ENCODE data around the gene TMEM266.
"Not testable (repeated sequence)": the region's sequence is repeated elsewhere in the genome, so short reads cannot be mapped to it uniquely, and the experiment has no call there.

TMEM266 gene

GRCh38 chr15:76059320-76060117 lies at the start of gene TMEM266:
Gene TMEM266, plus strand, starts transcription at chr15:76059985. Its CDS starts 74,279 bp downstream, at chr15:76134264.
- Histone ChIP-seq H3K27me3 (ENCODE audit: insufficient read depth, low read length) (peaks cover 76% of the 10 kb centered on the region), H3K4me3 (ENCODE audit: low read depth, low read length) (peak within 1 kb of the TSS; percentile 78), H3K36me3 (ENCODE audit: insufficient read depth, low read length) (no peaks in the 10 kb centered on the region), H3K79me2 (ENCODE audit: control insufficient read depth, insufficient read depth, low read length, unreplicated experiment) (no peaks in the 10 kb centered on the region), H3K4me1 (ENCODE audit: control insufficient read depth, insufficient read depth, low read length, unreplicated experiment) (peaks cover 12% of the 10 kb centered on the region), H3K27ac (ENCODE audit: low read depth, low read length) (no peak within 1 kb of the TSS), H2AFZ (ENCODE audit: low read length, unreplicated experiment) (peak within 1 kb of the TSS; percentile 89)

DNA sequence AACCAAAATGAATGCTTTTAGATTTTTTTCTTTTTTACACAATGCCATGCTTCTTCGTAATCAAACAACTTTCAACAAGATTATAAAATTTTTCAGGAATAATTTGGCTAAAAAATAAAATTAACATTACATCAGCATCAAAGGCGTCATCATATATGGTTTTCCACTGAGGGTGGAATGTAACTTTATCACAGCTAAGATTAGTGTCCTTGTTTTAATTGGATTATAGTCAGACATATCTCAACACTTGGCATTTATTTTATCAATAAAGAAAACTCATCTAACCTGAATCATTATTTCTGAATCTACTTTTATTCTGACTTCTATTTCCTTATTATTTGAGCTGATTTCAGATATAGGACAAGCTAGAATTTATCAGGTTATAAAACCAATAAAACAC lies 49.2 kb upstream of the TMEM266 start:
- no peak overlapping the region for H3K4me3 ChIP-seq (ENCODE audit: low read depth, low read length)
- H3K4me1 ChIP-seq (ENCODE audit: control insufficient read depth, insufficient read depth, low read length, unreplicated experiment), result peaks cover 3% of the 10 kb centered on the region
- no peak overlapping the region for H3K27ac ChIP-seq (ENCODE audit: low read depth, low read length)
- no peaks in the 10 kb centered on the region for H3K79me2 ChIP-seq (ENCODE audit: control insufficient read depth, insufficient read depth, low read length, unreplicated experiment)
- H2AFZ ChIP-seq (ENCODE audit: low read length, unreplicated experiment), result peak overlapping the region; percentile 5
- no peaks in the 10 kb centered on the region for H3K36me3 ChIP-seq (ENCODE audit: insufficient read depth, low read length)
- peaks cover 12% of the 10 kb centered on the region for H3K27me3 ChIP-seq (ENCODE audit: insufficient read depth, low read length)

DNA sequence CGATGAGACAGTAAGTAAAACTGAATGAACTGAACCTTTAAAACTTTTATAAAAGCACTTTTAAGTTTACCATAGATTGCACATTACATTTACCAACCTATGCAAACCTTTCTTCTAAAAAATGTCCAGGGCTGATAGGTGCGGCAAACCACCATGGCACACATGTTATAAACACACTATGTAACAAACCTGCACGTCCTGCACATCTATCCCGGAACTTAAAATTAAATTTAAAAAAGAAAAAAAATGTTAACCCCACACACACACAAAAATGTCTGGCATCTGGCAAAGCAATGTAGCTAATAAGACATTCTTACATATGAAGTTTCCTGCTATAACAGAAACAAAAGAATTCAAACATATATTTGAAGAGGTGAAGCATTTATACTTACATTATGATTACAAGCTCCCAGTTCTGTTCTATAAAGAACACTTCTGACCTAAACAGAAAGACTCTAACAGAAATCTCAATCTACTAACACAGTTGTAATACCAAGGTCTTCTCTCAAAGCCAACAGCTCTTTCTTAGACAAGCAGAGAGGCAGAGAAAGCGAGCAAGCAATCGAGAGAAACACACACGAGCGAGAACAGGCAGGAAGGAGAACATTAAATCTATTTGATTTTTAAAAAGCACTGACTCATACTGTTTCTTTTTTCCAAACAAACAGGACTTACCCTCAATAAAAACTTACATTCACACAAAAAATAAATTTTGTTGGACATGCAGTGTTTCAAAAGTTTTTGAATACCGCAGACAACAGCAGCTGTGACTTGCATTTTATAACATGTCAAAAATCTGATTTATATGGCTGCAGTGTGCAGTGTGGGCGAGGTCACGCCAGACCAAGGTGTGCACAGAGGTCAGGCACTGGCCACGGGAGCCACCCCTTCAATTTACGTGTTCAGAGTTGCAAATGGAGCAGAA lies 47.9 kb upstream of the TMEM266 start, which contains the start of gene NRG4:
Gene NRG4 (minus strand): TSS at position 798 of the 925 bp plus-strand sequence. CDS start 1,194 bp downstream, outside the sequence.
- no peak within 1 kb of the TSS for H3K27ac ChIP-seq (ENCODE audit: low read depth, low read length)
- no peak within 1 kb of the TSS for H2AFZ ChIP-seq (ENCODE audit: low read length, unreplicated experiment)
- H3K4me3 ChIP-seq (ENCODE audit: low read depth, low read length), result peak within 1 kb of the TSS; percentile 44

GRCh38 chr15:76013470-76013869 lies 46.3 kb upstream of the TMEM266 start:
- H3K79me2 ChIP-seq (ENCODE audit: control insufficient read depth, insufficient read depth, low read length, unreplicated experiment); H3K4me3 ChIP-seq (ENCODE audit: low read depth, low read length); H2AFZ ChIP-seq (ENCODE audit: low read length, unreplicated experiment); H3K27ac ChIP-seq (ENCODE audit: low read depth, low read length); H3K4me1 ChIP-seq (ENCODE audit: control insufficient read depth, insufficient read depth, low read length, unreplicated experiment); H3K27me3 ChIP-seq (ENCODE audit: insufficient read depth, low read length); H3K36me3 ChIP-seq (ENCODE audit: insufficient read depth, low read length): not testable (repeated sequence)

More for the DNA sequence above, 47.9 kb upstream of the TMEM266 start, which contains the start of gene NRG4:
- H3K27me3 ChIP-seq (ENCODE audit: insufficient read depth, low read length), result peaks cover 12% of the 10 kb centered on the region
- H3K36me3 ChIP-seq (ENCODE audit: insufficient read depth, low read length), result no peaks in the 10 kb centered on the region
- H3K4me1 ChIP-seq (ENCODE audit: control insufficient read depth, insufficient read depth, low read length, unreplicated experiment), result no peaks in the 10 kb centered on the region
- no peaks in the 10 kb centered on the region for H3K79me2 ChIP-seq (ENCODE audit: control insufficient read depth, insufficient read depth, low read length, unreplicated experiment)

- H3K36me3 ChIP-seq (ENCODE audit: insufficient read depth, low read length), result no peaks in the 10 kb centered on the region
- H3K27ac ChIP-seq (ENCODE audit: low read depth, low read length), result no peak overlapping the region
- peaks cover 20% of the 10 kb centered on the region; the same call in 1 of the 2 replicates for H3K27me3 ChIP-seq (ENCODE audit: insufficient read depth, low read length)
- H3K4me3 ChIP-seq (ENCODE audit: low read depth, low read length), result no peak overlapping the region
- H3K4me1 ChIP-seq (ENCODE audit: control insufficient read depth, insufficient read depth, low read length, unreplicated experiment), result no peaks in the 10 kb centered on the region
- no peaks in the 10 kb centered on the region for H3K79me2 ChIP-seq (ENCODE audit: control insufficient read depth, insufficient read depth, low read length, unreplicated experiment)
- no peak overlapping the region for H2AFZ ChIP-seq (ENCODE audit: low read length, unreplicated experiment)
These were observed 35.6 kb upstream of the TMEM266 start for GRCh38 chr15:76024021-76024768.

GRCh38 chr15:76032046-76032445 lies 27.7 kb upstream of the TMEM266 start:
- no peak overlapping the region for H3K27ac ChIP-seq (ENCODE audit: low read depth, low read length)
- no peaks in the 10 kb centered on the region for H3K36me3 ChIP-seq (ENCODE audit: insufficient read depth, low read length)
- H3K27me3 ChIP-seq (ENCODE audit: insufficient read depth, low read length), result peaks cover 53% of the 10 kb centered on the region
- no peaks in the 10 kb centered on the region for H3K4me1 ChIP-seq (ENCODE audit: control insufficient read depth, insufficient read depth, low read length, unreplicated experiment)
- H3K79me2 ChIP-seq (ENCODE audit: control insufficient read depth, insufficient read depth, low read length, unreplicated experiment), result no peaks in the 10 kb centered on the region
- no peak overlapping the region for H2AFZ ChIP-seq (ENCODE audit: low read length, unreplicated experiment)
- H3K4me3 ChIP-seq (ENCODE audit: low read depth, low read length), result no peak overlapping the region

DNA sequence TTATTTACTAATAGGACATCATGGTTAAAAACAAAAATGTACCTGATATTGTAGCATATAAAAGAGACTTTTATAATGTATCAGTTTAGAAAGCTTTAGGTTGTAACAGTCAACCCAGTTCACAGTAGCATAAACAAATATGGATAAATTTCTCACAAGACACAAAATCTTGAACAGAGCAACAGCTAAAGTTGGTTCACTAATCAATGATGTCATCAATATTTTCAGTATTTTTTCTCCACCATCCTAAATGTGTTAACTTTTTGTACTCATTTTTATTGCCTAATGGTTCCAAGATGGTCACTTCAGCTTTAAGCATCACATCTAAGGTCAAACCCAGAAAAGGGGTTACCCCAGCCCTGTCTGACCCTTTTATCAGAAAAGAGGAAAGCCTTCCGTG lies 26.3 kb upstream of the TMEM266 start:
- no peaks in the 10 kb centered on the region for H3K79me2 ChIP-seq (ENCODE audit: control insufficient read depth, insufficient read depth, low read length, unreplicated experiment)
- no peak overlapping the region for H3K27ac ChIP-seq (ENCODE audit: low read depth, low read length)
- H3K4me1 ChIP-seq (ENCODE audit: control insufficient read depth, insufficient read depth, low read length, unreplicated experiment), result no peaks in the 10 kb centered on the region
- no peaks in the 10 kb centered on the region for H3K36me3 ChIP-seq (ENCODE audit: insufficient read depth, low read length)
- no peak overlapping the region for H2AFZ ChIP-seq (ENCODE audit: low read length, unreplicated experiment)
- H3K4me3 ChIP-seq (ENCODE audit: low read depth, low read length), result no peak overlapping the region
- peaks cover 66% of the 10 kb centered on the region for H3K27me3 ChIP-seq (ENCODE audit: insufficient read depth, low read length)

DNA sequence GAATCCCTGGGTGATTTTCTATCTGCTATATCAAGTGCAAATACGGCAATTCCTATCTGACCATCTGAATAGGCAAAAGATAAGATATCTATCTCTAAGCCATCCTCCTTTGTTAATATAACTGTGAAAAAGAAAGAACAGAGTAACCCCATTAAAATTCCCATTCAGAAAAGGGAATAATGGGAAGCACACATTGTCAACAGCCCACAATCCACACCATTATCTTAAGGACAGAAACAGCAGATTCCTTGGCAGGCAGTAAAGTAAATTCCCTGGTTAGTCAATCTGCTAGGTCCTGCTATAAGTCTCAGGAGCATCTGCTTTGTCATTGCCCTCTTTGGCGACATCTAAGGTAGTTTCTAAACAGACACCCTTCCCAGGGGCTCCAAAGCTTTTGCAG lies 25.7 kb upstream of the TMEM266 start:
- H3K79me2 ChIP-seq (ENCODE audit: control insufficient read depth, insufficient read depth, low read length, unreplicated experiment), result no peaks in the 10 kb centered on the region
- H3K4me3 ChIP-seq (ENCODE audit: low read depth, low read length), result no peak overlapping the region
- H2AFZ ChIP-seq (ENCODE audit: low read length, unreplicated experiment), result no peak overlapping the region
- H3K36me3 ChIP-seq (ENCODE audit: insufficient read depth, low read length), result no peaks in the 10 kb centered on the region
- no peak overlapping the region for H3K27ac ChIP-seq (ENCODE audit: low read depth, low read length)
- no peaks in the 10 kb centered on the region for H3K4me1 ChIP-seq (ENCODE audit: control insufficient read depth, insufficient read depth, low read length, unreplicated experiment)
- peaks cover 72% of the 10 kb centered on the region for H3K27me3 ChIP-seq (ENCODE audit: insufficient read depth, low read length)

GRCh38 chr15:76035593-76035992 lies 24.2 kb upstream of the TMEM266 start:
- no peaks in the 10 kb centered on the region for H3K36me3 ChIP-seq (ENCODE audit: insufficient read depth, low read length)
- no peak overlapping the region for H2AFZ ChIP-seq (ENCODE audit: low read length, unreplicated experiment)
- no peak overlapping the region for H3K27ac ChIP-seq (ENCODE audit: low read depth, low read length)
- no peak overlapping the region for H3K4me3 ChIP-seq (ENCODE audit: low read depth, low read length)
- H3K79me2 ChIP-seq (ENCODE audit: control insufficient read depth, insufficient read depth, low read length, unreplicated experiment), result no peaks in the 10 kb centered on the region
- peaks cover 83% of the 10 kb centered on the region for H3K27me3 ChIP-seq (ENCODE audit: insufficient read depth, low read length)
- H3K4me1 ChIP-seq (ENCODE audit: control insufficient read depth, insufficient read depth, low read length, unreplicated experiment), result no peaks in the 10 kb centered on the region

DNA sequence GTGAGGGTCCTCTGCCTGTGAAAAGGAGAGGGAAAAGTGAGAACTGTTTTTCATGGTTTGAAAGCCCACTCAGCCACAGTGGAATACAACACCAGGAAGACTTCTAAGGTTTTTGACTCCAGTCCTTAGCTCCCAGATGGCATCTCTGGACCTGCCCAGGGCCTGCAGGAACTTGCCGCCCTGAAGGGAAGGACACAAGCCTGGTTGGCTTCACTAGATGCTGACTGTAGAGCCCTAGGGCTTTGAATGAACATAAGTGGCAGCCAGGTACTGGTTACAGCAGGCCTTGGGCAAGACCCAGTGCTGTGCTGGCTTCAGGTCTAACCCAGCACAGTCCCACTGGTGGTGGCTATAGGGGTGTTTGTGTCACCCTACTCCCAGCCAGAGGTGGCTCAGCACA lies 21.3 kb upstream of the TMEM266 start:
- Histone ChIP-seq H2AFZ (ENCODE audit: low read length, unreplicated experiment) (no peak overlapping the region), H3K36me3 (ENCODE audit: insufficient read depth, low read length) (no peaks in the 10 kb centered on the region), H3K27me3 (ENCODE audit: insufficient read depth, low read length) (peaks cover 95% of the 10 kb centered on the region), H3K79me2 (ENCODE audit: control insufficient read depth, insufficient read depth, low read length, unreplicated experiment) (no peaks in the 10 kb centered on the region), H3K4me1 (ENCODE audit: control insufficient read depth, insufficient read depth, low read length, unreplicated experiment) (no peaks in the 10 kb centered on the region), H3K4me3 (ENCODE audit: low read depth, low read length) (no peak overlapping the region), H3K27ac (ENCODE audit: low read depth, low read length) (no peak overlapping the region)
